Activated B cell treated with CpG ODN at 0.5 μM for 24 hours (primary cell): ENCODE measurements around the gene LCN10. TPM values are rescaled to one million over a fixed set of nuclear protein-coding genes. Genes with fewer than 3 reads are reported as not detected.

ENCODE experiments used
- ATAC-seq: fragments of 200-7000 bp; cut with Tn5 transposase; one replicate; pipeline ENCODE4 v1.10.0; 2021; ENCODE audit warnings: low read depth, mild to moderate bottlenecking, moderate library complexity
- CTCF ChIA-PET: fragments of 350-600 bp; sonication (Branson Sonifier 250); formaldehyde crosslinking; loops from one replicate; lab custom pipeline; 2021; ENCODE audit warnings: antibody characterized with exemption; lab: Charles Lee
- POLR2A ChIA-PET: fragments of 350-600 bp; sonication (Branson Sonifier 250); formaldehyde crosslinking; loops from one replicate; lab custom pipeline; 2021; ENCODE audit warnings: antibody characterized with exemption; lab: Charles Lee
- DNase-seq: peaks from one replicate; pipeline ENCODE4 v3.0.0; 2022
- H3K27ac Mint-ChIP-seq: one replicate; pipeline ENCODE4 v1.8.0; 2020; ENCODE audit warnings: mixed read lengths
- H3K27me3 Mint-ChIP-seq: one replicate; pipeline ENCODE4 v1.8.0; 2021; ENCODE audit warnings: mixed read lengths
- H3K36me3 Mint-ChIP-seq: one replicate; pipeline ENCODE4 v1.8.0; 2021; ENCODE audit warnings: low read depth, mixed read lengths
- H3K4me1 Mint-ChIP-seq: one replicate; pipeline ENCODE4 v1.8.0; 2021; ENCODE audit warnings: mixed read lengths
- H3K4me3 Mint-ChIP-seq: one replicate; pipeline ENCODE4 v1.8.0; 2020; ENCODE audit warnings: mild to moderate bottlenecking, mixed read lengths
- H3K9me3 Mint-ChIP-seq: one replicate; pipeline ENCODE4 v1.8.0; 2020; ENCODE audit warnings: mixed read lengths
- CTCF ChIP-seq: fragments of 200-600 bp; IDR thresholded peaks from one replicate; pipeline ENCODE4 v1.8.0; 2022; ENCODE audit warnings: antibody characterized with exemption, mild to moderate bottlenecking
- intact Hi-C: fragments of 100-400 bp; cut with micrococcal nuclease; formaldehyde crosslinking; loops from one replicate; pipeline ENCODE4 v1.15.1; 2024
- total RNA-seq: library from RNA; stranded (reverse); gene quantifications from 2 replicates; pipeline ENCODE4 v1.2.3, GENCODE V29; 2022

The LCN10 gene
- total RNA-seq, 1 donor from 2014 or later, result 15.9 TPM

DNA sequence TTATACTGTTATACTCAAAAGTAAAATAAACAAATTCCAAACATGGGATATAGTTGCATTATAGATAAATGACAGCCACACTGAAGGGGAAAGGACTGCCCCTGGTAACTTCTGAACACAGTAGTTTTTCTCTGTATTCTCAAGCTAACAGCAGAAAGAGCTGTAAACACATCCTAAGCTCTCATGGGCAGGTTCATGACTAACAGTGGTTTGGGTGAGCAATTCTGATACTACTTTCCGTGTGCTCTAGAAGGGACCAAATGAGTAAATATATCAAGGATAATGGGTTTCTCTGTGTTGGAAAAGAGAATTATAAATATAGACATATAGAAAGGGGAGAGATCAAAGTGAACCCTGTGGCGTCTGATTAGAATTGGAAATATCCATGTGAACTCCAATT is 7.8 kb upstream of the LCN10 start:
- Mint-ChIP-seq H3K9me3 (peaks cover 12% of the 10 kb centered on the region), H3K36me3 (peaks cover 9% of the 10 kb centered on the region), H3K4me3 (peak overlapping the region; percentile 67), H3K27me3 (no peaks in the 10 kb centered on the region), H3K4me1 (peaks cover 49% of the 10 kb centered on the region), H3K27ac (peak overlapping the region; percentile 91)
- DNase-seq (no peak), ATAC-seq (peak; percentile 16)
- TF ChIP-seq CTCF, result no peak
- intact Hi-C loops, result no loop called here
- POLR2A ChIA-PET, result interaction anchor here (0.9 to 7.6 kb wide), 8 partner anchors 8 to 450 kb away, joined by 3 to 112 read pairs (median 8); partner anchors contain the start of genes LCN8 and TPRN
- CTCF ChIA-PET, result no interaction called here

GRCh38 chr9:136748666-136749611 is 6.2 kb upstream of the LCN10 start:
- ChIA-PET POLR2A (interaction anchor here (0.5 to 7.6 kb wide), 7 partner anchors 9 to 286 kb away, joined by 3 to 112 read pairs (median 6); partner anchors contain the start of gene LCN8), CTCF (interaction anchor here (0.9 to 1.6 kb wide), 4 partner anchors 9 to 22 kb away, joined by 3 to 5 read pairs (median 4); partner anchors contain the start of gene LCN8)
- no peak for DNase-seq
- H3K27ac Mint-ChIP-seq, result peak overlapping the region; percentile 91
- H3K4me1 Mint-ChIP-seq, result peaks cover 46% of the 10 kb centered on the region
- no peaks in the 10 kb centered on the region for H3K27me3 Mint-ChIP-seq
- peak overlapping the region; percentile 44 for H3K4me3 Mint-ChIP-seq
- intact Hi-C loops, result loop anchor here (1.0 kb wide), 3 partner anchors 8 to 21 kb away; no protein-coding TSS in a partner anchor
- peaks cover 6% of the 10 kb centered on the region for H3K36me3 Mint-ChIP-seq
- no peak for TF ChIP-seq CTCF
- peaks cover 10% of the 10 kb centered on the region for H3K9me3 Mint-ChIP-seq
- peak; percentile 14 for ATAC-seq

DNA sequence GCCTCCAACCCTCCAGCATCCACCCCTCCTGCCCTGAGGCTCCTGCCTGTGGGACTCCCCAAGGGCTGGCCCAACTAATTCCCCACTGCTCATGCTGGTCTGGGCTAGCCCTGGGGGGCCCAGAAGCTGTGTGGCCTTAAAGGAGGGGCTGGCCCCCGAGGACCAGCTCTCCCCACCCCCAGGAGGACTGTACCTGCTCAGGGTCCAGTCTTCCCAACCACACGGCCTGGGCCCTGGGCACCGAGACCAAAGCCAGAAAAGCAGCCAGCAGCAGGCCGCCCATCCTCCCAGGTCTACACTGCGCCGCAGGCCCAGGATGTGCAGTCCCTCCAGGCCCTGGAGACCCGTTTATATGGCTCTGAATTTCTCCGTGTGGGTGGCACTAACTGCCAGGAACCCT is 5.5 kb upstream of the LCN10 start, which contains the start of gene LCN6:
LCN6 (minus strand) TSS at position 325 of the 400 bp plus-strand sequence; CDS start at position 283, 42 bp downstream.
- DNase-seq (no peak), ATAC-seq (no peak)
- peaks cover 6% of the 10 kb centered on the region for H3K36me3 Mint-ChIP-seq
- H3K9me3 Mint-ChIP-seq, result peaks cover 10% of the 10 kb centered on the region
- H3K27ac Mint-ChIP-seq, result peak within 1 kb of the TSS; percentile 91
- peak within 1 kb of the TSS; percentile 44 for H3K4me3 Mint-ChIP-seq
- intact Hi-C loops, result no loop called here
- no peaks in the 10 kb centered on the region for H3K27me3 Mint-ChIP-seq
- H3K4me1 Mint-ChIP-seq, result peaks cover 53% of the 10 kb centered on the region
- ChIA-PET POLR2A (interaction anchor here (4.0 to 7.6 kb wide), 2 partner anchors 10 to 19 kb away, joined by 37 to 112 read pairs; partner anchors contain the start of gene LCN8), CTCF (no interaction called here)
- TF ChIP-seq CTCF, result no peak

- Mint-ChIP-seq H3K9me3 (peaks cover 7% of the 10 kb centered on the region), H3K4me1 (peaks cover 57% of the 10 kb centered on the region), H3K4me3 (no peak overlapping the region), H3K36me3 (peaks cover 3% of the 10 kb centered on the region), H3K27ac (no peak overlapping the region), H3K27me3 (no peaks in the 10 kb centered on the region)
- DNase-seq (no peak), ATAC-seq (no peak)
- POLR2A ChIA-PET, result interaction anchor here (0.7 to 7.6 kb wide), 3 partner anchors 11 to 24 kb away, joined by 3 to 112 read pairs (median 37); partner anchors contain the start of gene LCN8
- intact Hi-C loops, result no loop called here
- no peak for TF ChIP-seq CTCF
- CTCF ChIA-PET, result no interaction called here
Observed at GRCh38 chr9:136747161-136748060, 4.7 kb upstream of the LCN10 start.
